GM23338 (cell line): Measurements from ENCODE around the gene SUPT7L. TPM values are rescaled to one million over a fixed set of nuclear protein-coding genes. Genes with fewer than 3 reads are reported as not detected.

Source experiments
- ATAC-seq: fragments of 200-7000 bp; cut with Tn5 transposase; 3 replicates; pipeline ENCODE4 v1.9.1; 2020
- DNase-seq: peaks from one replicate; pipeline ENCODE4 v3.0.0-alpha.2; 2015; ENCODE audit warnings: low spot score
- H2AFZ ChIP-seq: fragments of 200-600 bp; sonication (generic); 2 replicates; pipeline ENCODE4 v1.8.0; 2016; ENCODE audit warnings: antibody characterized with exemption, mild to moderate bottlenecking, moderate library complexity
- H3F3A ChIP-seq: fragments of 200-600 bp; sonication (generic); replicated peaks from 2 replicates; pipeline ENCODE4 v1.8.0; 2017; ENCODE audit warnings: antibody characterized with exemption, mixed run types, low read depth
- H3K27ac ChIP-seq: fragments of 200-600 bp; sonication (generic); 2 replicates; pipeline ENCODE4 v1.6.1; 2016; ENCODE audit warnings: low read depth
- H3K27me3 ChIP-seq: fragments of 200-600 bp; sonication (generic); 2 replicates; pipeline ENCODE4 v1.8.0; 2016; ENCODE audit warnings: mild to moderate bottlenecking, mixed run types, moderate library complexity; ENCODE audit not compliant: insufficient read depth
- H3K36me3 ChIP-seq: fragments of 200-600 bp; sonication (generic); 2 replicates; pipeline ENCODE4 v1.8.0; 2016; ENCODE audit warnings: mild to moderate bottlenecking; ENCODE audit not compliant: insufficient read depth
- H3K4me1 ChIP-seq: fragments of 200-600 bp; sonication (generic); 2 replicates; pipeline ENCODE4 v1.8.0; 2016; ENCODE audit warnings: mild to moderate bottlenecking, moderate library complexity; ENCODE audit not compliant: insufficient read depth
- H3K4me2 ChIP-seq: fragments of 200-600 bp; sonication (generic); 2 replicates; pipeline ENCODE4 v1.7.1; 2017; ENCODE audit warnings: mixed run types
- H3K4me3 ChIP-seq: fragments of 200-600 bp; sonication (generic); 2 replicates; pipeline ENCODE4 v1.6.1; 2016; ENCODE audit warnings: mixed run types
- H3K79me2 ChIP-seq: fragments of 200-600 bp; sonication (generic); replicated peaks from 2 replicates; pipeline ENCODE4 v1.8.0; 2017; ENCODE audit warnings: mild to moderate bottlenecking; ENCODE audit not compliant: insufficient read depth
- H3K9me2 ChIP-seq: fragments of 200-600 bp; sonication (generic); 2 replicates; pipeline ENCODE4 v1.8.0; 2017; ENCODE audit not compliant: insufficient read depth
- H4K20me1 ChIP-seq: fragments of 200-600 bp; sonication (generic); replicated peaks from 2 replicates; pipeline ENCODE4 v1.8.0; 2017; ENCODE audit warnings: mild to moderate bottlenecking; ENCODE audit not compliant: insufficient read depth
- H3K27ac Mint-ChIP-seq: 2 replicates; pipeline ENCODE4 v1.8.0; 2020; ENCODE audit warnings: inconsistent platforms, mild to moderate bottlenecking, moderate library complexity, mixed read lengths
- H3K27me3 Mint-ChIP-seq: 3 replicates; pipeline ENCODE4 v1.8.0; 2022; ENCODE audit warnings: low read depth, mild to moderate bottlenecking, moderate library complexity, mixed read lengths, inconsistent platforms; ENCODE audit not compliant: insufficient read depth, poor library complexity
- H3K36me3 Mint-ChIP-seq: 3 replicates; pipeline ENCODE4 v1.8.0; 2021; ENCODE audit warnings: low read depth, mild to moderate bottlenecking, inconsistent platforms, moderate library complexity, mixed read lengths
- H3K4me1 Mint-ChIP-seq: 3 replicates; pipeline ENCODE4 v1.8.0; 2020; ENCODE audit warnings: mild to moderate bottlenecking, inconsistent platforms, mixed read lengths
- H3K4me3 Mint-ChIP-seq: 3 replicates; pipeline ENCODE4 v1.8.0; 2021; ENCODE audit warnings: moderate library complexity, mild to moderate bottlenecking, inconsistent platforms, mixed read lengths
- H3K9me3 Mint-ChIP-seq: 3 replicates; pipeline ENCODE4 v1.8.0; 2020; ENCODE audit warnings: moderate library complexity, mild to moderate bottlenecking, inconsistent platforms, mixed read lengths
- JUNB ChIP-seq: IDR thresholded peaks from one replicate; pipeline ENCODE4 v1.6.1; 2016; ENCODE audit warnings: antibody characterized with exemption; ENCODE audit not compliant: unreplicated experiment
- polyA plus RNA-seq: library from polyadenylated mRNA; unstranded; fragments of >200 nt; fragmentation: Nextera tagmentation; extraction: Ambion mirVana; gene quantifications from 2 replicates; pipeline ENCODE4 v1.2.1, GENCODE V29; 2016
- total RNA-seq: library from RNA; depleted of rRNA; stranded (reverse); fragments of >200 nt; shearing (Covaris generic); gene quantifications from 2 replicates; pipeline ENCODE4 v1.2.3, GENCODE V29; 2014
- TF ChIP-seq, protein P1 (sequence below): fragments of 250-450 bp; sonication (Bioruptor Pico); IDR thresholded peaks from 2 replicates; pipeline ENCODE4 v1.5.0; 2020; ENCODE audit warnings: mild to moderate bottlenecking, moderate library complexity
- TF ChIP-seq, protein P2 (sequence below), 2 experiments: fragments of 200-600 bp in 1 of 2; sonication (generic) in 1 of 2; conservative IDR thresholded peaks; 2 replicates each; pipeline versions ENCODE4 v1.5.1 to v1.6.1; 2016 to 2017; ENCODE audit warnings: antibody characterized with exemption in 2 of 2, low read depth in 2 of 2, mild to moderate bottlenecking in 2 of 2, moderate library complexity in 1 of 2

SUPT7L gene
- total and polyA plus RNA-seq, 2 experiments from 2014 or later, result 13.7 to 16.5 TPM

DNA sequence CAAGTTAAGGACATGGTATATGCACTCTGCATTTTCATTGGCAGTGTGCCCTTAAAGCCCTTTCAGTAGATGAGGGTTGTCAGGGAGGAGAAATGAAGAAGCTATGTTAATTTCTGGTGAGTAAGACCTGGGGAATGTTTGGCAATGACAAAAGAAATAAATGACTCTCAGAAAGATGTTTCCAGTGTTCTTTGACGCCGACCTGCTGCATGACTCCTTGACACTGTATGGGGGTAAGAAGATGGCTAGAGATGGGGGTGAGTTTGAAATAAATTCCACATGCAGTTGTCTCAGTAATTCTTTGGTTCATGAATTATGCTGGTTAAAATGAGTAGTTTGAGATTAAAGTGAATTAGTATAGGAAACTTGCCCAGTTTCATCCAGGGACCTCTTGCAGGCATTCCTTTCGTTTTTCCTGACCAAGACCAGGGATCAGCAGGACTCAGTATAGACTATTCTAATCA lies 40.5 kb downstream of the SUPT7L start (continued):
- TF ChIP-seq, protein P1, sequence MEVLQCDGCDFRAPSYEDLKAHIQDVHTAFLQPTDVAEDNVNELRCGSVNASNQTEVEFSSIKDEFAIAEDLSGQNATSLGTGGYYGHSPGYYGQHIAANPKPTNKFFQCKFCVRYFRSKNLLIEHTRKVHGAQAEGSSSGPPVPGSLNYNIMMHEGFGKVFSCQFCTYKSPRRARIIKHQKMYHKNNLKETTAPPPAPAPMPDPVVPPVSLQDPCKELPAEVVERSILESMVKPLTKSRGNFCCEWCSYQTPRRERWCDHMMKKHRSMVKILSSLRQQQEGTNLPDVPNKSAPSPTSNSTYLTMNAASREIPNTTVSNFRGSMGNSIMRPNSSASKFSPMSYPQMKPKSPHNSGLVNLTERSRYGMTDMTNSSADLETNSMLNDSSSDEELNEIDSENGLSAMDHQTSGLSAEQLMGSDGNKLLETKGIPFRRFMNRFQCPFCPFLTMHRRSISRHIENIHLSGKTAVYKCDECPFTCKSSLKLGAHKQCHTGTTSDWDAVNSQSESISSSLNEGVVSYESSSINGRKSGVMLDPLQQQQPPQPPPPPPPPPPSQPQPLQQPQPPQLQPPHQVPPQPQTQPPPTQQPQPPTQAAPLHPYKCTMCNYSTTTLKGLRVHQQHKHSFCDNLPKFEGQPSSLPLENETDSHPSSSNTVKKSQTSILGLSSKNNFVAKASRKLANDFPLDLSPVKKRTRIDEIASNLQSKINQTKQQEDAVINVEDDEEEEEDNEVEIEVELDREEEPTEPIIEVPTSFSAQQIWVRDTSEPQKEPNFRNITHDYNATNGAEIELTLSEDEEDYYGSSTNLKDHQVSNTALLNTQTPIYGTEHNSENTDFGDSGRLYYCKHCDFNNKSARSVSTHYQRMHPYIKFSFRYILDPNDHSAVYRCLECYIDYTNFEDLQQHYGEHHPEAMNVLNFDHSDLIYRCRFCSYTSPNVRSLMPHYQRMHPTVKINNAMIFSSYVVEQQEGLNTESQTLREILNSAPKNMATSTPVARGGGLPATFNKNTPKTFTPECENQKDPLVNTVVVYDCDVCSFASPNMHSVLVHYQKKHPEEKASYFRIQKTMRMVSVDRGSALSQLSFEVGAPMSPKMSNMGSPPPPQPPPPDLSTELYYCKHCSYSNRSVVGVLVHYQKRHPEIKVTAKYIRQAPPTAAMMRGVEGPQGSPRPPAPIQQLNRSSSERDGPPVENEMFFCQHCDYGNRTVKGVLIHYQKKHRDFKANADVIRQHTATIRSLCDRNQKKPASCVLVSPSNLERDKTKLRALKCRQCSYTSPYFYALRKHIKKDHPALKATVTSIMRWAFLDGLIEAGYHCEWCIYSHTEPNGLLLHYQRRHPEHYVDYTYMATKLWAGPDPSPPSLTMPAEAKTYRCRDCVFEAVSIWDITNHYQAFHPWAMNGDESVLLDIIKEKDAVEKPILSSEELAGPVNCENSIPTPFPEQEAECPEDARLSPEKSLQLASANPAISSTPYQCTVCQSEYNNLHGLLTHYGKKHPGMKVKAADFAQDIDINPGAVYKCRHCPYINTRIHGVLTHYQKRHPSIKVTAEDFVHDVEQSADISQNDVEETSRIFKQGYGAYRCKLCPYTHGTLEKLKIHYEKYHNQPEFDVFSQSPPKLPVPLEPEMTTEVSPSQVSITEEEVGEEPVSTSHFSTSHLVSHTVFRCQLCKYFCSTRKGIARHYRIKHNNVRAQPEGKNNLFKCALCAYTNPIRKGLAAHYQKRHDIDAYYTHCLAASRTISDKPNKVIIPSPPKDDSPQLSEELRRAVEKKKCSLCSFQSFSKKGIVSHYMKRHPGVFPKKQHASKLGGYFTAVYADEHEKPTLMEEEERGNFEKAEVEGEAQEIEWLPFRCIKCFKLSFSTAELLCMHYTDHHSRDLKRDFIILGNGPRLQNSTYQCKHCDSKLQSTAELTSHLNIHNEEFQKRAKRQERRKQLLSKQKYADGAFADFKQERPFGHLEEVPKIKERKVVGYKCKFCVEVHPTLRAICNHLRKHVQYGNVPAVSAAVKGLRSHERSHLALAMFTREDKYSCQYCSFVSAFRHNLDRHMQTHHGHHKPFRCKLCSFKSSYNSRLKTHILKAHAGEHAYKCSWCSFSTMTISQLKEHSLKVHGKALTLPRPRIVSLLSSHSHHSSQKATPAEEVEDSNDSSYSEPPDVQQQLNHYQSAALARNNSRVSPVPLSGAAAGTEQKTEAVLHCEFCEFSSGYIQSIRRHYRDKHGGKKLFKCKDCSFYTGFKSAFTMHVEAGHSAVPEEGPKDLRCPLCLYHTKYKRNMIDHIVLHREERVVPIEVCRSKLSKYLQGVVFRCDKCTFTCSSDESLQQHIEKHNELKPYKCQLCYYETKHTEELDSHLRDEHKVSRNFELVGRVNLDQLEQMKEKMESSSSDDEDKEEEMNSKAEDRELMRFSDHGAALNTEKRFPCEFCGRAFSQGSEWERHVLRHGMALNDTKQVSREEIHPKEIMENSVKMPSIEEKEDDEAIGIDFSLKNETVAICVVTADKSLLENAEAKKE (CRISPR knock-in tag), result no peak
- no peak for TF ChIP-seq JUNB

DNA sequence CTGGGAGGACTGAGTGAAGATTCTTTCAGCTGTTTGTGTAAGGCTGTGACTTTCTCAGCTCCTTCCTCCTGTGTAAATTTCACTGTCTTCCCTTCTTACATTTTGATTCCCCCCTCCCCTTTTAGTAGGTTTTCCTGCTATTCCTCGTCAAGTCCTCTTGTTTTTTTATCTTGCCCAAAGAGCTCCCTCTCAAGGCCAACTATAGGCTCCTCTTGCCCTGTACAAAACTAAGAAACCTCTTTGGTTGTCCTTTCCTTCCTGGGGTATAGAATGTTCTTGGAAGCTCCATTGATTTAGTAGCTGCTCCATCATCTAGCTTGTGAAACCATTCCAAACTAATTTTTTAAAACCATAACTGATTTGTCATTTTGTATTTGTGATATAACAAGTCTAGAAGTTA lies 41.9 kb downstream of the SUPT7L start:
- peaks cover 10% of the 10 kb centered on the region; the same call in 2 of the 3 replicates for H3K4me1 Mint-ChIP-seq
- H3K9me2 ChIP-seq, result no peaks in the 10 kb centered on the region
- ATAC-seq (peak; percentile 68), DNase-seq (peak; percentile 48)
- peaks cover 1% of the 10 kb centered on the region for H3K27me3 Mint-ChIP-seq
- H3K4me1 ChIP-seq, result peaks cover 4% of the 10 kb centered on the region; the same call in 1 of the 2 replicates
- H2AFZ ChIP-seq, result no peak overlapping the region
- no peak overlapping the region for H3K27ac Mint-ChIP-seq
- no peak overlapping the region for H3K4me2 ChIP-seq
- peaks cover 20% of the 10 kb centered on the region for H3K36me3 ChIP-seq
- no peaks in the 10 kb centered on the region; the same call in 1 of the 2 replicates for H3F3A ChIP-seq
- no peak overlapping the region for H3K4me3 Mint-ChIP-seq
- H3K36me3 Mint-ChIP-seq, result peaks cover 42% of the 10 kb centered on the region
- H3K27me3 ChIP-seq, result no peaks in the 10 kb centered on the region
- H4K20me1 ChIP-seq, result 0 out of 2 replicates have a peak, but pooled peaks cover 9% of the 10 kb centered on the region
- H3K79me2 ChIP-seq, result no peaks in the 10 kb centered on the region
- H3K4me3 ChIP-seq, result no peak overlapping the region
- H3K27ac ChIP-seq, result no peak overlapping the region
- no peak for TF ChIP-seq JUNB
- TF ChIP-seq, protein P2, sequence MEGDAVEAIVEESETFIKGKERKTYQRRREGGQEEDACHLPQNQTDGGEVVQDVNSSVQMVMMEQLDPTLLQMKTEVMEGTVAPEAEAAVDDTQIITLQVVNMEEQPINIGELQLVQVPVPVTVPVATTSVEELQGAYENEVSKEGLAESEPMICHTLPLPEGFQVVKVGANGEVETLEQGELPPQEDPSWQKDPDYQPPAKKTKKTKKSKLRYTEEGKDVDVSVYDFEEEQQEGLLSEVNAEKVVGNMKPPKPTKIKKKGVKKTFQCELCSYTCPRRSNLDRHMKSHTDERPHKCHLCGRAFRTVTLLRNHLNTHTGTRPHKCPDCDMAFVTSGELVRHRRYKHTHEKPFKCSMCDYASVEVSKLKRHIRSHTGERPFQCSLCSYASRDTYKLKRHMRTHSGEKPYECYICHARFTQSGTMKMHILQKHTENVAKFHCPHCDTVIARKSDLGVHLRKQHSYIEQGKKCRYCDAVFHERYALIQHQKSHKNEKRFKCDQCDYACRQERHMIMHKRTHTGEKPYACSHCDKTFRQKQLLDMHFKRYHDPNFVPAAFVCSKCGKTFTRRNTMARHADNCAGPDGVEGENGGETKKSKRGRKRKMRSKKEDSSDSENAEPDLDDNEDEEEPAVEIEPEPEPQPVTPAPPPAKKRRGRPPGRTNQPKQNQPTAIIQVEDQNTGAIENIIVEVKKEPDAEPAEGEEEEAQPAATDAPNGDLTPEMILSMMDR (conservative IDR thresholded peaks at IDR 0.05; ENCODE audit: low read depth in 2 of 2), result peak; percentile 46 to 49
- H3K9me3 Mint-ChIP-seq, result no peaks in the 10 kb centered on the region; the same call in 2 of the 3 replicates
